GM12878 (cell line): ENCODE results near the gene ZBTB6. TPM values are rescaled to one million over a fixed set of nuclear protein-coding genes. Genes with fewer than 3 reads are reported as not detected.

Experiments used
- ATAC-seq: fragments of 200-7000 bp; cut with Tn5 transposase; 3 replicates; pipeline ENCODE4 v1.9.1; 2020; ENCODE audit warnings: mild to moderate bottlenecking, moderate library complexity
- BruUV-seq: library from RNA; stranded (reverse); fragments of 400-500 nt; replicated peaks from 2 replicates; lab custom pipeline; 2021; lab: Mats Ljungman, UMichigan
- CTCF ChIA-PET: fragments of 300-600 bp; sonication (Branson Sonifier 250); formaldehyde crosslinking; extraction: SDS; loops from one replicate; lab custom pipeline; 2021; ENCODE audit warnings: inconsistent platforms; lab: Yijun Ruan, JAX
- POLR2A ChIA-PET: fragments of 350-600 bp; formaldehyde crosslinking; extraction: SDS; loops from one replicate; lab custom pipeline; 2021; ENCODE audit warnings: inconsistent platforms; lab: Charles Lee
- RAD21 ChIA-PET: fragments of 300-600 bp; sonication (Branson Sonifier 250); formaldehyde crosslinking; loops from one replicate; lab custom pipeline; 2023; ENCODE audit warnings: antibody characterized with exemption; ENCODE audit not compliant: unreplicated experiment; lab: Charles Lee
- SMC1A ChIA-PET: fragments of 300-600 bp; sonication (Branson Sonifier 250); formaldehyde crosslinking; loops from one replicate; lab custom pipeline; 2023; ENCODE audit not compliant: unreplicated experiment, uncharacterized antibody; lab: Charles Lee
- DNase-seq: peaks from one replicate; pipeline ENCODE4 v3.0.0-alpha.2; 2011; ENCODE audit warnings: low read depth, low spot score
- FAIRE-seq: peaks from 3 replicates; lab custom pipeline; 2011; peaks lifted over from hg19 to GRCh38; lab: Jason Lieb, UNC
- H2AFZ ChIP-seq: 2 replicates; pipeline ENCODE4 v1.6.0; 2011; ENCODE audit warnings: low read depth, low read length, control low read depth; ENCODE audit not compliant: control insufficient read depth
- H3K27ac ChIP-seq: 2 replicates; pipeline ENCODE4 v1.5.1; 2011; ENCODE audit warnings: control low read depth; ENCODE audit not compliant: control insufficient read depth, insufficient read depth
- H3K27me3 ChIP-seq, 2 experiments: replicated peaks in 1 of 2; 2 replicates each; pipeline versions ENCODE4 v1.6.0 to v1.6.1; 2011; ENCODE audit warnings: low read length in 1 of 2; ENCODE audit not compliant: control insufficient read depth in 2 of 2, insufficient read depth in 2 of 2
- H3K36me3 ChIP-seq, 2 experiments: 2 replicates each; pipeline ENCODE4 v1.5.1; 2011; ENCODE audit warnings: low read length in 1 of 2; ENCODE audit not compliant: control insufficient read depth in 2 of 2, insufficient read depth in 2 of 2
- H3K4me1 ChIP-seq: 2 replicates; pipeline ENCODE4 v1.6.1; 2011; ENCODE audit warnings: mild to moderate bottlenecking, low read length, moderate library complexity, mixed read lengths; ENCODE audit not compliant: control insufficient read depth, insufficient read depth
- H3K4me2 ChIP-seq: 2 replicates; pipeline ENCODE4 v1.6.0; 2011; ENCODE audit warnings: control low read depth; ENCODE audit not compliant: control insufficient read depth, insufficient read depth
- H3K4me3 ChIP-seq: fragments of 200-600 bp; sonication (generic); 2 replicates; pipeline ENCODE4 v1.5.1; 2016
- H3K79me2 ChIP-seq: 2 replicates; pipeline ENCODE4 v1.6.0; 2011; ENCODE audit warnings: low read length; ENCODE audit not compliant: control insufficient read depth, insufficient read depth
- H3K9ac ChIP-seq: 2 replicates; pipeline ENCODE4 v1.8.0; 2011; ENCODE audit warnings: low read length, control low read depth, mixed read lengths; ENCODE audit not compliant: control insufficient read depth, insufficient read depth
- H3K9me3 ChIP-seq: replicated peaks from 3 replicates; pipeline ENCODE4 v1.5.1; 2011; ENCODE audit warnings: mild to moderate bottlenecking, low read length; ENCODE audit not compliant: control insufficient read depth, insufficient read depth
- H4K20me1 ChIP-seq: 2 replicates; pipeline ENCODE4 v1.6.0; 2011; ENCODE audit not compliant: control insufficient read depth, insufficient read depth
- BACH1 ChIP-seq: fragments of 450-650 bp; IDR thresholded peaks from 2 replicates; pipeline ENCODE4 v1.6.1; 2017; ENCODE audit warnings: mild to moderate bottlenecking, borderline replicate concordance
- CHD4 ChIP-seq: fragments of 200-600 bp; sonication (generic); IDR thresholded peaks from 2 replicates; pipeline ENCODE4 v1.6.1; 2016; ENCODE audit warnings: mild to moderate bottlenecking
- IRF4 ChIP-seq: IDR thresholded peaks from 2 replicates; pipeline ENCODE4 v1.6.1; 2011; ENCODE audit warnings: low read depth, low read length
- PBX3 ChIP-seq: IDR thresholded peaks from 2 replicates; pipeline ENCODE4 v1.6.1; 2011; ENCODE audit warnings: mild to moderate bottlenecking, low read depth, low read length, moderate library complexity; ENCODE audit not compliant: insufficient replicate concordance
- WGBS: methylation state at CpG from one replicate; pipeline ENCODE4 v1.1.6; 2016; ENCODE audit warnings: low lambda C conversion rate; ENCODE audit not compliant: insufficient replicate concordance, insufficient coverage; ENCODE audit errors: missing lambda C conversion rate; 5-methylcytosine and 5-hydroxymethylcytosine counted together
- in situ Hi-C: fragments of 300-500 bp; cut with MboI; formaldehyde crosslinking; loops from 9 replicates; pipeline ENCODE4 v1.14.3; 2018; ENCODE audit warnings: mixed read lengths
- intact Hi-C: fragments of 100-400 bp; cut with micrococcal nuclease; formaldehyde crosslinking; loops from one replicate; pipeline ENCODE4 v1.14.2; 2022; ENCODE audit not compliant: unreplicated experiment
- polyA plus RNA-seq, 11 experiments: library from polyadenylated mRNA; depleted of rRNA in 4 of 11; unstranded in 6 of 11; stranded (reverse) in 5 of 11; fragments of >200 nt; fragmentation: Nextera tagmentation in 4 of 11; fragmentation: Illumina TruSeq in 1 of 11; extraction: Ambion mirVana in 4 of 11; extraction: Trizol in 1 of 11; gene quantifications; 1 replicate in 1 of 11; 2 replicates in 10 of 11; pipeline versions ENCODE4 v1.2.1 to v1.2.3, GENCODE V29; 2011 to 2016; ENCODE audit warnings: inconsistent platforms in 2 of 11, missing spikeins in 2 of 11, low read depth in 1 of 11
- total RNA-seq, 4 experiments: library from RNA; depleted of rRNA in 3 of 4; stranded (reverse); fragments of >200 nt in 3 of 4; fragmentation: Illumina TruSeq in 1 of 4; extraction: Trizol in 1 of 4; gene quantifications; 2 replicates each; pipeline versions ENCODE4 v1.2.1 to v1.2.3, GENCODE V29; 2013 to 2021
- TF ChIP-seq, protein P1 (sequence below): fragments of 450-650 bp; IDR thresholded peaks from 2 replicates; pipeline ENCODE4 v1.6.1; 2017; ENCODE audit warnings: mild to moderate bottlenecking, low read depth, inconsistent platforms; ENCODE audit not compliant: poor library complexity, severe bottlenecking

The ZBTB6 gene
- total and polyA plus RNA-seq, 10 of the 15 experiments (the other 5 are each of a cell fraction or from before 2014, with no cell fraction given) = 1.7 to 11.5 (median 7.0) TPM

GRCh38 chr9:122918310-122918709 lies 5.2 kb upstream of the ZBTB6 start:
- WGBS = 93% methylated on average over 2 of the region's 2 CpGs
- SMC1A ChIA-PET = no interaction called here

More at GRCh38 chr9:122918310-122918709, 5.2 kb upstream of the ZBTB6 start:
- no peak overlapping the region for H2AFZ ChIP-seq
- BruUV-seq = no TSS peak
- TF ChIP-seq, protein P1, sequence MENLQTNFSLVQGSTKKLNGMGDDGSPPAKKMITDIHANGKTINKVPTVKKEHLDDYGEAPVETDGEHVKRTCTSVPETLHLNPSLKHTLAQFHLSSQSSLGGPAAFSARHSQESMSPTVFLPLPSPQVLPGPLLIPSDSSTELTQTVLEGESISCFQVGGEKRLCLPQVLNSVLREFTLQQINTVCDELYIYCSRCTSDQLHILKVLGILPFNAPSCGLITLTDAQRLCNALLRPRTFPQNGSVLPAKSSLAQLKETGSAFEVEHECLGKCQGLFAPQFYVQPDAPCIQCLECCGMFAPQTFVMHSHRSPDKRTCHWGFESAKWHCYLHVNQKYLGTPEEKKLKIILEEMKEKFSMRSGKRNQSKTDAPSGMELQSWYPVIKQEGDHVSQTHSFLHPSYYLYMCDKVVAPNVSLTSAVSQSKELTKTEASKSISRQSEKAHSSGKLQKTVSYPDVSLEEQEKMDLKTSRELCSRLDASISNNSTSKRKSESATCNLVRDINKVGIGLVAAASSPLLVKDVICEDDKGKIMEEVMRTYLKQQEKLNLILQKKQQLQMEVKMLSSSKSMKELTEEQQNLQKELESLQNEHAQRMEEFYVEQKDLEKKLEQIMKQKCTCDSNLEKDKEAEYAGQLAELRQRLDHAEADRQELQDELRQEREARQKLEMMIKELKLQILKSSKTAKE = no peak
- TF ChIP-seq IRF4 (no peak), BACH1 (no peak), PBX3 (no peak), CHD4 (no peak)
- no peak overlapping the region for H3K4me2 ChIP-seq
- no peak overlapping the region for H3K4me3 ChIP-seq
- ChIA-PET CTCF (no interaction called here), POLR2A (no interaction called here), RAD21 (no interaction called here)
- no peak overlapping the region for H3K27ac ChIP-seq
- ATAC-seq (no peak), FAIRE-seq (no peak), DNase-seq (no peak)
- no peaks in the 10 kb centered on the region for H3K9me3 ChIP-seq
- no peaks in the 10 kb centered on the region for H3K4me1 ChIP-seq
- peaks cover 0 to 9% of the 10 kb centered on the region in 2 experiments; a peak in 2 of 4 replicates for H3K36me3 ChIP-seq
- no peak overlapping the region for H3K9ac ChIP-seq
- intact Hi-C loops = no loop called here
- peaks cover 4% of the 10 kb centered on the region for H3K79me2 ChIP-seq
- in situ Hi-C loops = loop anchor here (25.0 kb wide), 1 partner anchor 1944 kb away; the partner anchor contains the start of genes ARPC5L, RPL35 and WDR38
- no peaks in the 10 kb centered on the region for H3K27me3 ChIP-seq
- H4K20me1 ChIP-seq = no peaks in the 10 kb centered on the region
